IPS-18a (cell line): Measurements from ENCODE around the gene OTULIN.

Source experiments
- H3K27ac ChIP-seq: one replicate; pipeline ENCODE4 v1.5.1; 2013; ENCODE audit warnings: low read length
- H3K27me3 ChIP-seq: one replicate; pipeline ENCODE4 v1.6.1; 2013; ENCODE audit warnings: mild to moderate bottlenecking, low read length; ENCODE audit not compliant: control insufficient read depth, insufficient read depth
- H3K36me3 ChIP-seq: one replicate; pipeline ENCODE4 v1.6.1; 2013; ENCODE audit warnings: low read depth, low read length; ENCODE audit not compliant: control insufficient read depth
- H3K4me1 ChIP-seq: one replicate; pipeline ENCODE4 v1.6.1; 2013; ENCODE audit warnings: low read depth, low read length; ENCODE audit not compliant: control insufficient read depth
- H3K4me3 ChIP-seq: one replicate; pipeline ENCODE4 v1.5.1; 2013; ENCODE audit warnings: low read length
- H3K9ac ChIP-seq: one replicate; pipeline ENCODE4 v1.6.1; 2013; ENCODE audit warnings: mild to moderate bottlenecking, low read length, moderate library complexity
- H3K9me3 ChIP-seq: one replicate; pipeline ENCODE4 v1.6.1; 2013; ENCODE audit warnings: low read depth, low read length; ENCODE audit not compliant: control insufficient read depth

Gene OTULIN

GRCh38 chr5:14748180-14748900, 83.8 kb downstream of the OTULIN start:
- Histone ChIP-seq H3K9ac (no peak overlapping the region), H3K27ac (no peak overlapping the region), H3K27me3 (no peaks in the 10 kb centered on the region), H3K4me1 (no peaks in the 10 kb centered on the region), H3K36me3 (no peaks in the 10 kb centered on the region), H3K9me3 (no peaks in the 10 kb centered on the region), H3K4me3 (no peak overlapping the region)
